CD4-positive, CD25-positive, alpha-beta regulatory T cell (primary cell): Measurements from ENCODE around the gene BAD. TPM values are rescaled to one million over a fixed set of nuclear protein-coding genes. Genes with fewer than 3 reads are reported as not detected.
A peak's percentile ranks its signal among the peaks of the same experiment; 100 is the strongest.

Experiments used
- ATAC-seq, 2 donors: fragments of 150-1000 bp; cut with Tn5 transposase; one replicate each; pipeline ENCODE4 v1.10.0; 2021; ENCODE audit warnings: low read depth in 2 of 2, moderate number of reproducible peaks in 2 of 2, moderate library complexity in 1 of 2
- DNase-seq, 3 donors: peaks; one replicate each; pipeline versions ENCODE4 v3.0.0 to v3.0.0-alpha.2; 2012 to 2022; ENCODE audit warnings: mixed read lengths in 1 of 3
- H3K27ac ChIP-seq: one replicate; pipeline ENCODE4 v1.7.0; 2013; ENCODE audit warnings: mild to moderate bottlenecking, low read length; ENCODE audit not compliant: insufficient read depth, poor library complexity, severe bottlenecking
- H3K27me3 ChIP-seq: one replicate; pipeline ENCODE4 v1.7.0; 2013; ENCODE audit warnings: low read length; ENCODE audit not compliant: control insufficient read depth, insufficient read depth
- H3K36me3 ChIP-seq: one replicate; pipeline ENCODE4 v1.7.0; 2013; ENCODE audit warnings: mild to moderate bottlenecking, low read length, moderate library complexity; ENCODE audit not compliant: control insufficient read depth, insufficient read depth
- H3K4me1 ChIP-seq: 2 replicates; pipeline ENCODE4 v1.7.0; 2013; ENCODE audit warnings: mild to moderate bottlenecking, low read length; ENCODE audit not compliant: insufficient read depth, control insufficient read depth, poor library complexity, severe bottlenecking
- H3K4me3 ChIP-seq: one replicate; pipeline ENCODE4 v1.7.0; 2013; ENCODE audit warnings: low read depth, mild to moderate bottlenecking, low read length, moderate library complexity
- H3K9me3 ChIP-seq, 2 experiments: 1 replicate in 1 of 2; 2 replicates in 1 of 2; pipeline ENCODE4 v1.7.0; 2013; ENCODE audit warnings: low read length in 2 of 2, mild to moderate bottlenecking in 1 of 2, moderate library complexity in 1 of 2; ENCODE audit not compliant: control insufficient read depth in 2 of 2
- H3K27ac Mint-ChIP-seq, 3 donors: one replicate each; pipeline ENCODE4 v1.8.0; 2020 to 2022; ENCODE audit warnings: mild to moderate bottlenecking in 3 of 3, mixed read lengths in 3 of 3, moderate library complexity in 2 of 3
- H3K27me3 Mint-ChIP-seq: one replicate; pipeline ENCODE4 v1.8.0; 2022; ENCODE audit warnings: mild to moderate bottlenecking, mixed read lengths
- H3K36me3 Mint-ChIP-seq: one replicate; pipeline ENCODE4 v1.8.0; 2020; ENCODE audit warnings: mixed read lengths
- H3K4me1 Mint-ChIP-seq, 4 donors: one replicate each; pipeline ENCODE4 v1.8.0; 2020 to 2022; ENCODE audit warnings: mixed read lengths in 4 of 4, mild to moderate bottlenecking in 1 of 4
- H3K4me3 Mint-ChIP-seq, 4 donors: one replicate each; pipeline ENCODE4 v1.8.0; 2020 to 2022; ENCODE audit warnings: mild to moderate bottlenecking in 4 of 4, mixed read lengths in 4 of 4, moderate library complexity in 3 of 4
- H3K9me3 Mint-ChIP-seq, 7 donors: one replicate each; pipeline ENCODE4 v1.8.0; 2020 to 2022; ENCODE audit warnings: mixed read lengths in 7 of 7, mild to moderate bottlenecking in 3 of 7, moderate library complexity in 2 of 7
- polyA plus RNA-seq, 4 donors: library from polyadenylated mRNA; unstranded; fragments of 300-500 nt; fragmentation: Illumina TruSeq; gene quantifications; one replicate each; pipeline ENCODE4 v1.2.3, GENCODE V29; 2021
- total RNA-seq: library from RNA; stranded (reverse); gene quantifications from one replicate; pipeline ENCODE4 v1.2.3, GENCODE V29; 2022

The BAD gene
- total and polyA plus RNA-seq, 5 donors from 2014 or later, result 25.7 to 50.4 (median 43.8) TPM

GRCh38 chr11:64284962-64285884 lies 758 bp upstream of the BAD start, which contains the start of gene GPR137:
TSS of gene GPR137 (plus strand) at chr11:64285848. CDS start at chr11:64286525, 677 bp downstream.
- Mint-ChIP-seq H3K36me3 (peaks cover 7% of the 10 kb centered on the region), H3K9me3 (no peaks in the 10 kb centered on the region), H3K27me3 (peaks cover 10% of the 10 kb centered on the region), H3K4me3 (peak within 1 kb of the TSS; percentile 90 to 97 (median 92)), H3K27ac (peak within 1 kb of the TSS; percentile 74 to 96 (median 94)), H3K4me1 (peaks cover 0 to 28% (median 12%) of the 10 kb centered on the region in 4 donors)
- Histone ChIP-seq H3K4me1 (peaks cover 20% of the 10 kb centered on the region), H3K27ac (peak within 1 kb of the TSS; percentile 100), H3K4me3 (peak within 1 kb of the TSS; percentile 86), H3K27me3 (no peaks in the 10 kb centered on the region), H3K36me3 (no peaks in the 10 kb centered on the region), H3K9me3 (no peaks in the 10 kb centered on the region)
- peak; percentile 86 to 96 (median 90) for DNase-seq
- ATAC-seq, result peak; percentile 66 to 68

GRCh38 chr11:64283092-64283491 lies 1.4 kb downstream of the BAD start:
- Mint-ChIP-seq H3K4me3 (peak overlapping the region; percentile 21 to 93 (median 78)), H3K9me3 (no peaks in the 10 kb centered on the region), H3K4me1 (peaks cover 0 to 28% (median 12%) of the 10 kb centered on the region in 4 donors), H3K36me3 (peaks cover 9% of the 10 kb centered on the region), H3K27ac (peak overlapping the region in 1 of 3 donors; percentile 71), H3K27me3 (peaks cover 5% of the 10 kb centered on the region)
- H3K36me3 ChIP-seq, result peaks cover 7% of the 10 kb centered on the region
- H3K4me1 ChIP-seq, result peaks cover 20% of the 10 kb centered on the region
- no peaks in the 10 kb centered on the region for H3K9me3 ChIP-seq
- ATAC-seq (no peak), DNase-seq (no peak)
- H3K27me3 ChIP-seq, result no peaks in the 10 kb centered on the region
- H3K4me3 ChIP-seq, result no peak overlapping the region
- H3K27ac ChIP-seq, result peak overlapping the region; percentile 14

- Histone ChIP-seq H3K27me3 (no peaks in the 10 kb centered on the region), H3K36me3 (peaks cover 7% of the 10 kb centered on the region), H3K27ac (no peak overlapping the region), H3K9me3 (no peaks in the 10 kb centered on the region), H3K4me3 (no peak overlapping the region), H3K4me1 (peaks cover 20% of the 10 kb centered on the region)
- Mint-ChIP-seq H3K27ac (peak overlapping the region in 1 of 3 donors; percentile 66), H3K9me3 (no peaks in the 10 kb centered on the region), H3K4me1 (peaks cover 0 to 28% (median 12%) of the 10 kb centered on the region in 4 donors), H3K36me3 (peaks cover 9% of the 10 kb centered on the region), H3K4me3 (peak overlapping the region in 2 of 4 donors; percentile 8 to 41), H3K27me3 (peaks cover 5% of the 10 kb centered on the region)
- ATAC-seq (no peak), DNase-seq (no peak)
Observed at GRCh38 chr11:64281957-64282770, 2.3 kb downstream of the BAD start.

GRCh38 chr11:64278576-64279190 lies 5.8 kb downstream of the BAD start:
- H3K4me3 Mint-ChIP-seq, result peak overlapping the region in 1 of 4 donors; percentile 36
- Histone ChIP-seq H3K4me3 (no peak overlapping the region), H3K9me3 (no peaks in the 10 kb centered on the region), H3K36me3 (peaks cover 14% of the 10 kb centered on the region), H3K4me1 (peaks cover 6% of the 10 kb centered on the region), H3K27ac (no peak overlapping the region), H3K27me3 (no peaks in the 10 kb centered on the region)
- no peak overlapping the region for H3K27ac Mint-ChIP-seq
- H3K27me3 Mint-ChIP-seq, result no peaks in the 10 kb centered on the region
- no peak for DNase-seq
- H3K36me3 Mint-ChIP-seq, result peaks cover 9% of the 10 kb centered on the region
- no peak for ATAC-seq
- H3K9me3 Mint-ChIP-seq, result no peaks in the 10 kb centered on the region
- H3K4me1 Mint-ChIP-seq, result peaks cover 0 to 12% (median 4%) of the 10 kb centered on the region in 4 donors

GRCh38 chr11:64276653-64277431 lies 7.6 kb downstream of the BAD start:
- no peaks in the 10 kb centered on the region for H3K9me3 ChIP-seq
- H3K36me3 ChIP-seq, result peaks cover 14% of the 10 kb centered on the region
- no peak overlapping the region for H3K27ac ChIP-seq
- Mint-ChIP-seq H3K27me3 (no peaks in the 10 kb centered on the region), H3K4me1 (peaks cover 0 to 8% (median 4%) of the 10 kb centered on the region in 4 donors), H3K9me3 (no peaks in the 10 kb centered on the region), H3K4me3 (no peak overlapping the region), H3K36me3 (peaks cover 9% of the 10 kb centered on the region), H3K27ac (peak overlapping the region in 1 of 3 donors; percentile 49)
- ATAC-seq (no peak), DNase-seq (no peak)
- H3K4me3 ChIP-seq, result no peak overlapping the region
- H3K27me3 ChIP-seq, result no peaks in the 10 kb centered on the region
- peaks cover 2% of the 10 kb centered on the region for H3K4me1 ChIP-seq

- ATAC-seq, result no peak
- peaks cover 2% of the 10 kb centered on the region for H3K36me3 Mint-ChIP-seq
- DNase-seq, result no peak
- no peaks in the 10 kb centered on the region for H3K9me3 Mint-ChIP-seq
- H3K27me3 Mint-ChIP-seq, result no peaks in the 10 kb centered on the region
- no peak overlapping the region for H3K4me3 ChIP-seq
- no peak overlapping the region for H3K27ac ChIP-seq
- H3K9me3 ChIP-seq, result no peaks in the 10 kb centered on the region
- peaks cover 6% of the 10 kb centered on the region for H3K4me1 ChIP-seq
- H3K27ac Mint-ChIP-seq, result no peak overlapping the region
- H3K4me1 Mint-ChIP-seq, result peaks cover 0 to 8% (median 3%) of the 10 kb centered on the region in 4 donors
- H3K36me3 ChIP-seq, result peaks cover 14% of the 10 kb centered on the region
- no peaks in the 10 kb centered on the region for H3K27me3 ChIP-seq
- peak overlapping the region in 2 of 4 donors; percentile 38 for H3K4me3 Mint-ChIP-seq
Observed at GRCh38 chr11:64275841-64276240, 8.6 kb downstream of the BAD start.
